ENCODE data around the gene KRT3. TPM values are rescaled to one million over a fixed set of nuclear protein-coding genes. Genes with fewer than 3 reads are reported as not detected.

KRT3 gene
- total and polyA plus RNA-seq, 9 of the 15 experiments (the other 6 are each of a cell fraction or from before 2014, with no cell fraction given): not detected

DNA sequence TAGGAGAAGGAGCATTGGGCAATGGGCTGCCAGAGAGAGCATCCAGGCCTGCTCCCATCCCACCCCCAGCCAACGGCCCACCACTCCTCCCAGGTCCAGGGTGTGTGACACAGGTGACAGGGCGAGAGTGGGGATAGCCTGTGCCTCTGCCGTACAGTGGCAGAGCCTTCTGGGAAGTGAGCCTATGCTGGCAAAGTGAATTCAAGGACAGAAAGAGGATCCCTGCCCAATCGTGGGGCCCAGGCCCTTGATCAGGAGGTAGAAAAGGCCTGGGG lies 38.7 kb upstream of the KRT3 start:
- H3K4me3 ChIP-seq: no peak overlapping the region
- peaks cover 13% of the 10 kb centered on the region in 2 experiments; a peak in 3 of 5 replicates for H3K4me1 ChIP-seq (replicated peaks in 1 of 2; ENCODE audit: control insufficient read depth in 2 of 2, insufficient read depth in 2 of 2, low read length in 2 of 2)
- H3K9me1 ChIP-seq (ENCODE audit: control insufficient read depth, insufficient read depth, low read length): no peaks in the 10 kb centered on the region
- peaks cover 22 to 64% of the 10 kb centered on the region in 2 experiments for H3K27me3 ChIP-seq (ENCODE audit: control insufficient read depth in 2 of 2, insufficient read depth in 2 of 2, low read length in 2 of 2)
- ATAC-seq: no peak
- H3K36me3 ChIP-seq (ENCODE audit: control insufficient read depth, insufficient read depth, low read length): no peaks in the 10 kb centered on the region
- H3K4me2 ChIP-seq (ENCODE audit: insufficient read depth, low read length): no peak overlapping the region
- no peak for DNase-seq (ENCODE audit: extremely low read depth in 1 of 4, low spot score in 3 of 4)
- H4K20me1 ChIP-seq (replicated peaks; ENCODE audit: control insufficient read depth, insufficient read depth, low read length): 0 out of 2 replicates have a peak, but pooled peaks cover 13% of the 10 kb centered on the region
- 15% methylated on average over 4 of the region's 4 CpGs for WGBS (ENCODE audit: insufficient coverage, low coverage, missing lambda C conversion rate)
- H2AFZ ChIP-seq (ENCODE audit: low read depth, low read length): no peak overlapping the region
- ChIA-PET POLR2A (interaction anchor here (0.6 to 0.8 kb wide), 3 partner anchors 46 to 422 kb away, joined by 3 to 5 read pairs (median 4); no protein-coding TSS in a partner anchor), CTCF (ENCODE audit: low intra/inter-chr PET ratio) (no interaction called here)
- H3K27ac ChIP-seq (ENCODE audit: extremely low read depth, low read depth, low read length): no peak overlapping the region
- H3K9ac ChIP-seq (ENCODE audit: insufficient read depth in 1 of 2, low read depth in 2 of 2, low read length in 2 of 2): no peak overlapping the region
- no peaks in the 10 kb centered on the region for H3K79me2 ChIP-seq (ENCODE audit: control insufficient read depth, insufficient read depth, low read length)
- intact Hi-C loops (cut with micrococcal nuclease) (no loop called here), in situ Hi-C loops (cut with MboI) (no loop called here)
- H3K9me3 ChIP-seq (replicated peaks; ENCODE audit: control insufficient read depth, insufficient read depth, low read depth, low read length): no peaks in the 10 kb centered on the region
- no peak for FAIRE-seq
- BruUV-seq (replicated peaks): no TSS peak
- TF ChIP-seq ZNF584 (CRISPR knock-in tag; IDR thresholded peaks at IDR 0.05; ENCODE audit: low read depth) (no peak), CHD2 (IDR thresholded peaks at IDR 0.05; ENCODE audit: low read depth, low read length) (no peak), NCOA2 (IDR thresholded peaks at IDR 0.05; ENCODE audit: partially characterized antibody in 2 of 2) (no peak)
- TF ChIP-seq, protein P1, sequence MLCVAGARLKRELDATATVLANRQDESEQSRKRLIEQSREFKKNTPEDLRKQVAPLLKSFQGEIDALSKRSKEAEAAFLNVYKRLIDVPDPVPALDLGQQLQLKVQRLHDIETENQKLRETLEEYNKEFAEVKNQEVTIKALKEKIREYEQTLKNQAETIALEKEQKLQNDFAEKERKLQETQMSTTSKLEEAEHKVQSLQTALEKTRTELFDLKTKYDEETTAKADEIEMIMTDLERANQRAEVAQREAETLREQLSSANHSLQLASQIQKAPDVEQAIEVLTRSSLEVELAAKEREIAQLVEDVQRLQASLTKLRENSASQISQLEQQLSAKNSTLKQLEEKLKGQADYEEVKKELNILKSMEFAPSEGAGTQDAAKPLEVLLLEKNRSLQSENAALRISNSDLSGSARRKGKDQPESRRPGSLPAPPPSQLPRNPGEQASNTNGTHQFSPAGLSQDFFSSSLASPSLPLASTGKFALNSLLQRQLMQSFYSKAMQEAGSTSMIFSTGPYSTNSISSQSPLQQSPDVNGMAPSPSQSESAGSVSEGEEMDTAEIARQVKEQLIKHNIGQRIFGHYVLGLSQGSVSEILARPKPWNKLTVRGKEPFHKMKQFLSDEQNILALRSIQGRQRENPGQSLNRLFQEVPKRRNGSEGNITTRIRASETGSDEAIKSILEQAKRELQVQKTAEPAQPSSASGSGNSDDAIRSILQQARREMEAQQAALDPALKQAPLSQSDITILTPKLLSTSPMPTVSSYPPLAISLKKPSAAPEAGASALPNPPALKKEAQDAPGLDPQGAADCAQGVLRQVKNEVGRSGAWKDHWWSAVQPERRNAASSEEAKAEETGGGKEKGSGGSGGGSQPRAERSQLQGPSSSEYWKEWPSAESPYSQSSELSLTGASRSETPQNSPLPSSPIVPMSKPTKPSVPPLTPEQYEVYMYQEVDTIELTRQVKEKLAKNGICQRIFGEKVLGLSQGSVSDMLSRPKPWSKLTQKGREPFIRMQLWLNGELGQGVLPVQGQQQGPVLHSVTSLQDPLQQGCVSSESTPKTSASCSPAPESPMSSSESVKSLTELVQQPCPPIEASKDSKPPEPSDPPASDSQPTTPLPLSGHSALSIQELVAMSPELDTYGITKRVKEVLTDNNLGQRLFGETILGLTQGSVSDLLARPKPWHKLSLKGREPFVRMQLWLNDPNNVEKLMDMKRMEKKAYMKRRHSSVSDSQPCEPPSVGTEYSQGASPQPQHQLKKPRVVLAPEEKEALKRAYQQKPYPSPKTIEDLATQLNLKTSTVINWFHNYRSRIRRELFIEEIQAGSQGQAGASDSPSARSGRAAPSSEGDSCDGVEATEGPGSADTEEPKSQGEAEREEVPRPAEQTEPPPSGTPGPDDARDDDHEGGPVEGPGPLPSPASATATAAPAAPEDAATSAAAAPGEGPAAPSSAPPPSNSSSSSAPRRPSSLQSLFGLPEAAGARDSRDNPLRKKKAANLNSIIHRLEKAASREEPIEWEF (CRISPR knock-in tag; IDR thresholded peaks at IDR 0.05): no peak
